Esophagus squamous epithelium (tissue), 4 donors: ENCODE data around the gene CAMKMT.

ENCODE experiments used
- CTCF ChIP-seq, 6 experiments: fragments of 450-650 bp in 4 of 6; fragments of 200-600 bp in 2 of 6; sonication (generic) in 2 of 6; IDR thresholded peaks; one replicate each; pipeline ENCODE4 v1.5.1; 2016 to 2019; ENCODE audit warnings: antibody characterized with exemption in 6 of 6, mild to moderate bottlenecking in 4 of 6, moderate library complexity in 4 of 6
- POLR2A ChIP-seq, 4 donors: fragments of 450-650 bp; IDR thresholded peaks; one replicate each; pipeline ENCODE4 v1.6.1; 2017; ENCODE audit warnings: antibody characterized with exemption in 4 of 4, mild to moderate bottlenecking in 4 of 4, moderate library complexity in 3 of 4

GRCh38 chr2:44551497-44551896 lies 189.8 kb downstream of the CAMKMT start:
- TF ChIP-seq CTCF (IDR thresholded peaks at IDR 0.05) (no peak), POLR2A (IDR thresholded peaks at IDR 0.05) (no peak)
